ENCODE measurements around the gene DAPK1.

DAPK1 gene

DNA sequence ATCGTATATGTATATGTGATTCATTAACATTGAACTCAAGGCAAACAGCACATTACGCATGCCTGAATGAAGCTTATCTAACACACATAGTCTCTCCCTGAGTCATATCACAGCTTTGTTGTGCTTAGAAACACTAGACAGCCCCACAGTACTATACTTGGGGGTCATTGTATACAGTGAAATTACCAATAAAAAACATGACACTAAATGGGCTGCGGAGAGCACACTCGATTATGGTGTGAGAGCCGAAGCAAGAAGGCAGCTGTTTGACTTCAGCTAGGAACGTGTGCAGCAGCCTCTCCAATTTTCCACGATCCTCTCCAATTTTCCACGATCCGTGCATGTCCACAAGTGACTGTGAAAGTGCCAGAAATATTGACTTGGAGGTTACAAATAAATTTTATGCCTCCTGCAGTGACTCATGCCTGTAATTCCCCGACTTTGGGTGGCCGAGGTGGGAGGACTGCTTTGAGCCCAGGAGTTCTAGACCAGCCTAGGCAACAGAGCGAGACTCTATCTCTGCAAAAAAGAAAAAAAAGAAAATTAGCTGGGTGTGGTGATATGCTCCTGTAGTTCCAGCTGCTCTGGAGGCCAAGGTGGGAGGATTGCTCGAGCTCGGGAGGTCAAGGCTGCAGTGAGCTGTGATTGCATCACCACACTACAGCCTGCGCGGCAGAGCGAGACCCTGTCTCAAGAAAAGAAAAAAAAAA, 102.4 kb downstream of the DAPK1 start:
- no peak for DNase-seq

DNA sequence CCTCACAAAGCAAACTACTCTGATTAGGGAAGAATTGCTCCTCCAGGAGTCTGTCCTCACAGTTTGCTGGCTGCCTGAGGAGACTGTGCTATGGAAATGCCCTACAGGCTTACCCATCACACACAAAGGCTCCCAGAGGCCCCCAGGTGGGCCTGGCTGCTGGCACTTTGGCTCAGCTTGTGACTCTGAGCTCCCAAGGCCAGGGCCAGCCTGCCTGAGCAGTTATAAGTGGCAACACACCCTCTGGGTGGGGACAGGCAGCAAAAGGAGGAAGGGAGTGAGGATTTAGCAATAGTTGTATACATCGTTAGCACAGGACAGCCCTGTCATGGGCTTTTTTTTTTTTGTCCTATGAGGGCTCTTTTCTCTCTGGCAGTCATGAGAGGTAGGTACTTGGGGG, 103.5 kb downstream of the DAPK1 start:
- no peak for DNase-seq

DNA sequence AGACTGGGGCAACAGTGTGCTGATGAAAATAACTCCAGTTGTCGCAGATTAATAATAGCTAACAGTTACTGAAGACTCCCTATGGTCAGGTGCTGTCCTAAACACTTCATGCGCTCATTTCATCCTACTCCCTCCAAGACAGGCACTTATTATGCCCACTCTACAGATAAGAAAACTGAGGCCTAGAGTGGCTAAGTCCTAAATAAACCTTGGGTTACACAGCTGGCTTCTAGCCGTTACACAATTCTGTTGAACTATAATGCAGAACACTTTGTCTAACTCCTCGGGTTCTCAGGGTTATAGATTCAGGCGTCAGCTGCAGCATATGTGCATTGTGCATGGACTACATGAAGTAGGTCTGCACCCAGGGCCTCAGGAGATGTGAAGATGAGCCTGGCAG, 103.9 kb downstream of the DAPK1 start:
- no peak for DNase-seq

DNA sequence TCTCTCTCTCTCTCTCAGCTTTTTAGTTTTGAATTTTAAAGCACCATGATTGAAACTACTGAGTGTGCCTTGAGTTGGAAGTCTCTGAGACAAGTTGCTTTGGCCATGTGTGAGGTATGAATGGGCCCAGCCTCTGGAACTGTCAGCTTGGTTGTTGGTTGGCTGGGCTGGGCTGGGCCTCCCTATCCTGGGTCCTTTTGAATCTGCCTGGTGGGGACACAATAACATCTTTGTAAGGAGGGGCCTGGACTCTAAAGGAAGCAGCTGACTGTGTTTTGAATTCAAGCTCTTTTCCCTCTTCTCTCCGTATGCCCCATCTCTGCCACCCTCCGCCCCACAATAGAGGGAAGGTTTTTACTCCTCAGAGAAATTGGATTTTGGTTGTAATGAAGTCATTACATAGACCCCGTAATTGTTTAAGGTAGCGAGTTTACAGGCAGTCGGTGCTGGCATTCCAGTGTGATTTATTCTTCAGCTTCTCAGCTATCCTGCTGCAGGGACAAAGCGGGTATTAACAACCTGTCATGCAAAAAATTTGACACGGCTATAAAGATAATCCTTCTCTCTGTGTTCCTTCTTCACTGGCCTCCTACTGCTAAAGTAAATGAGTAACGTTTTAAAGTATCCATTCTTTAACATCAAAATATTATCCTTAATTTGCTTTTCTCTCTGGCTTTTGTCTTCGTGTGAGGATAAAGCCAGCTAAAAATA, 105.4 kb downstream of the DAPK1 start:
- no peak for DNase-seq

DNA sequence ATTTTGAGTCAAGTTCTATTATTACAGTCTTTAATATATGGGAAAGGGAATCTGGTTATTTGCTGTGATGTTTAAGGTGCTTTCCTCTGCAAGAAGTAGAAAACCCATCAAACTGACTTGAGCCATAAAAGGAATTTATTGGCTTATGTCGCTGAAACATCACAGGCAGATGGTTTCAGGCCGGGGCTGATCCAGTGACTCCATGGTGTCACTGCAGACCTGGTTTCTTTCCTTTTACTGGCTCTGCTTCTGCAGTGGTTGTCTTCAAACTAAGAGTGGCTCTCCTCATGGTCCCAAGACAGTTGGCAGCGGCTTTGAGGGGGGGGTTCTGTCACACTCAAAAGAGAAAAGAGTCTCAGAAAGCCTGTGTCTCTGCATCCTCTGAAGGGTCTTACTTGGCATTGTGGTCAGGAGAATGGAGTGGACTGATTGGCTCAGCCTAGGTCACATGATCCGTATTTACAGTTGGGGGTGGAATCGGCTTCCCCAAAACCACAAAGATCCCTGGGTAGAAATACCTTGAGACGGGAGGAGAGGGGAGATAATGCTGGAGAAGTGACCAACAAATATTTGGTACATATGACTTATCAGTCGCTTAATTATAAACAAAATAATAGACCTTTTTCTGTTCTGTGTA, 106.3 kb downstream of the DAPK1 start:
- no peak for DNase-seq

DNA sequence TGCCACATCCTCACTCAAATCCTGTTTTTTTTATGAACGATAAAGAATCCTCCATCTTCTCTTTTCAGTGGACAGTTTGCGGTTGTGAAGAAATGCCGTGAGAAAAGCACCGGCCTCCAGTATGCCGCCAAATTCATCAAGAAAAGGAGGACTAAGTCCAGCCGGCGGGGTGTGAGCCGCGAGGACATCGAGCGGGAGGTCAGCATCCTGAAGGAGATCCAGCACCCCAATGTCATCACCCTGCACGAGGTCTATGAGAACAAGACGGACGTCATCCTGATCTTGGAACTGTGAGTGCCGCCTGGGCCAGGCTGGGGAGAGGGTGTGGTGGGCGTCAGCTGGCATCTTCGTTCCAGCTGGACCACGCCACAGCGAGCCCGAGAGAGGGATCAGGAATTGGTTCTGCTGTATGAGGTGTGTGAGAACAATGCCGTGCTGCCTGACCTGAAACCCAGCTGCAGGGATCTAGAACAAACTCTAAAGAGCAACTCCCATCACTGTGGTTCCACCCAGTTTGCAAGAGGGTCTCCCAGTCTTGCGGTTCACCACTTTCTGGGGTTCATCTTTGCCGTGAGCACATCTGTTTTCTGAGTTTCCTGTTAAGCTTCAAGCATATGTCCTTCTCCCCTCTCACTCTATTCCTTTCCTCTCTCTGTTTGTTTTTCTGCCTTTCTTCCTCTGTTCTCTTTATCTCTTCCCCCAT, 107.4 kb downstream of the DAPK1 start:
- no peak for DNase-seq

DNA sequence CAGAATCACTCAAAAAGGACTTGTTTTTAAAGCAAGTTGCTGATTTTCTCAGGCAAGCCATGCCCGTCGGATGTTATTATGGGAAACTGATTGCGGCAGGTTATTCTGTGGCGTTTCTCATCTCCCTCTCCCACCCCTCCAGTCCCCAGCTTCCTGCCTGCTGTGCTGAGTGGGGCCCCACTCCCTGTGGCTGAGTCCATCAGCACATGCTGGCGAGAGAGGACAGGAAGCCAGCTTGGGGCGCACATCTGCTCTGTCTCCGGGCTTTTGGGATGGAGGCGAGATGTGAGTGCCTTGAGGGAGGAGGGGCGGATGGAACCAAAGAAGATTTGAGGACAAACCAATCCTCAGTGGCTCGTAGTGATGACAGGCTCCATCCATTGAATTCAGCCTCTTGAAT, 108.0 kb downstream of the DAPK1 start:
- DNase-seq = no peak

DNA sequence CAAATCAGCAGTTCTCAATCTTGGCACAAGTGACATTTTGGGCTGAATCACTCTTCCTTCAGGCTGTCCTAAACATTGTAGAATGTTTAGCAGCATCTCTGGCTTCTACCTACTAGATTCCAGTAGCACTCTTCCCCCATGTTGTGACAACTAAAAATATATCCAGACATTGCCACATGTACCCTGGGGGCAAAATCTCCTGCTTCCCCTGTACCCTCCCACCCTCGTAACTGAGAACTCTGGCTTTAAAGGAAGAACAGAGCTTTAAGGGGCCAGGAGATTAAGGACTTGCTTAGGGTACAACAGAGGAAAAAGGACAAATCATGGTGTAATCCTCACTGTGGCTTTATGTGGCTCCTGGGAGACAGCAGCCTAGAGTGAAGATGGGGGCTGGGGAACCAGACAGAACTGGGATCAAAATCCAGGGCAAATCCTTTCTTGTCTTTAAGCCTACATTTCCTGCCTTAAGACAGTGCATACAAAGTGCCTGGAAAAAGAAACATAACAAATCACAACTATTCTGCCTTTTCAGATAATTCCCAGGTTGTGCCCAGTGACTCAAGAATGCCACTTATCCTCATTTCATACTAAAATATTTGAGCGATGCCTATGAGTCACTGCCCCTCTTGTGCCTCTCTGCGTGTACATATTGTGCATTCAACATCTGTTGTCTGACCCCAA, 109.3 kb downstream of the DAPK1 start:
- DNase-seq = no peak

DNA sequence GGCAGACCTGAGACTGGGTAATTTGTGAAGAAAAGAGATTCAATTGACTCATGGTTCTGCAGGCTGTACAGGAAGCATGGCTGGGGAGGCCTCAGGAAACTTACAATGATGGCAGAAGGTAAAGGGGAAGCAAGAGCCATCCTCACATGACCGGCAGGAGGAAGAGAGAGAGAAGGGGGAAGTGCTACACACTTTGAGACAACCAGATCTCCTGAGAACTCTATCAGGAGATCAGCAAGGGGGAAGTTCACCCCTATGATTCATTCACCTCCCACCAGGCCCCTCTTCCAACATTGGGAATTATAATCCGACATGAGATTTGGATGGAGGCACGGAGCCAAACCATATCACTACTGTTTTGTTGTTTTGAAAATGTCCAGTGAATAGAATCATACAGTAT, 110.2 kb downstream of the DAPK1 start:
- DNase-seq = no peak

DNA sequence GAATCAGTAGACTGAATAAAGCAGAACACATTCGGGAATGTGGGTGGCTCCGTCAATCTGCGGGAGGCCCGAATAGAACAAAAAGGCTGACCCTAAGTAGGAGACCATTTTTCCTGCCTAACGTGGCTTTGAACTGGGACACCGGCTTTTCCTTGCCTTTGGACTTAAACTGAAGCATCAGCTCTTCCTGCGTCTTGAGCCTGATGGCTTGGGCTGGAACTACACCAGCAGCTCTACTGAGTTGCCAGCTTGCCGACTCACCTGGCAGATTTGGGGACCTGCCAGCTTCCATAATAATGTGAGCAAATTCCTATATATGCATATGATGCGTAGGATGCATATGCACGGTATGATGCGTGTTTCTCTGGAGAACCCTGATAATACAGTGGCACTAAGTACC, 111.3 kb downstream of the DAPK1 start:
- no peak for DNase-seq

DNA sequence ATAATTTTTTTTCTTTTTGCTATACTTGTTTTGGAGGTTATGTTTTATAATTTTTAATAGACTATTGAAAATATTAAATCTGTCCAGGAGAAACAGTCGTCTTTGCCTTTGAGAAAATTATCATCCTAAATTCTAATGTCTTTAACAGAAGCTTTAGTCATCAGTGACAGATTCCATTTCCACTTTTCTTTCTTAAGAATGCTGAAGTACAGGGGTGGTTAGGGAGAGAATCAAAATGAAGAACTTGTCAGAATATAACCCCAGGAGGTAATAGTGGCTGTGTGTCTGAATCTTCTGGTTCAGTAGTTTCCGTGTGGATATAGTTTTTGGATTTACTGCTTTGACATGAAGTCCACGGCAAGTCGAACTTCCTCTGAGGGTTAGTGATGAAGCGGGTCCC, 111.8 kb downstream of the DAPK1 start:
- no peak for DNase-seq

DNA sequence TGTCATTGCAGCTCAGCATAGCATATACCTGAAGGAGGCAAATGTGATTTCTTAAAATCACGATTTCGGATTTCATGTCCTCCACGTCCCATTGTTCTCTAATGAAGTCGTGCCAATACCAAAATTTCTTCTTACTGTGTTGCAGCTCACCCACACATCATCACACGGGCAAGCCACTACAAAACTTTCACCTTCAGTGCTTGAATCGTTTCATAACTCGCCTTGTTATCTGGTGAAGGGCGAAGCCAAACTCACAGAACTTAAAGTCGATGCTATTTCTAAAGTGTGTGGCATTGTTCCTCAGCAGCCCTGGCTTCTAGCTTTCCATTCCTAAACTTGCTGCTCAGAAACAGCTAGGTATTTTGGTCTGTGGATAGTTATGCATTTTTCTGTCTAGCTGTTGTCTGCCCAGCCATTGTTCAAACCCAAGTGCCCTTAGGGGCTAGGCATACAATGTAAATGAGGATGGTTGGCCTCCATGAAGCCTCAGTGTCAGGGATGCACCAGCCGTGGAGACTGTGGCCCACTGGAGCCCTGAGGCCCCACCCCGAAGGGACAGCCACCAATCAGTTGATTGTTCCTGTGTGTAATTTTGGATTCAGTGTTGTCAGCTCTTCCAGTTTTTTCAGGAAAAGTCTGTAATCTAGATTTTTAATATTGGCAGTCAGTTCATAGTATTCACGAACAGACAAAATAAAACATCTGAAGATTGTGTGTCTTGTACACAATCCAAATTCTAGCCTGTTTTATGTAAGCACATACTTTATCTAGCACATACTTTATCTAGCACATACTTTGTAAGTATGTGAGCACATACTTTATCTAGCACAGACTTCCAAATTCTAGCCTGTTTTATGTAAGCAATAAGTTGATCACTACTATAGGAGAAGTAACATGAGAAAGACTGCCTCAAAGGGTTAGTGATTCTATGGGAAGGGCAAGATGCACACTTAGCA, 112.8 kb downstream of the DAPK1 start:
- no peak for DNase-seq

DNA sequence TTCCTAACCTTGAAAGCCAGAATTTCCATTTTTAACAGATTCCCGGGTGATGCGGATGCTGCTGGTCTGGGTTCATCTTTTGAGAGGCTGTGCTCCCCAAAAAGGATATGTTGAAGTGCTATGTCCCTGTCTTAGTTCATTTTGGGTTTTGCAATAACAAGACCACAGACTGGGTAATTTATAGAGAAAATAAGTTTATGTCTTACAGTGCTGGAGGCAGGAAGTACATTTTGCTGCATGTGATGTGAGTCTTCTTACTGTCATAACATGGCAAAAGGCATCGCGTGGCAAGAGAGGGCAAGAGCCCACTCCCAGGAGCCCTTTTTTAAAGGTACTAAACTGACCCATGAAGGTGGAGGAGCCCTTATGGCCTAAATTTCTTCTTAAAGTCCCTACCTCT, 114.1 kb downstream of the DAPK1 start:
- no peak for DNase-seq

DNA sequence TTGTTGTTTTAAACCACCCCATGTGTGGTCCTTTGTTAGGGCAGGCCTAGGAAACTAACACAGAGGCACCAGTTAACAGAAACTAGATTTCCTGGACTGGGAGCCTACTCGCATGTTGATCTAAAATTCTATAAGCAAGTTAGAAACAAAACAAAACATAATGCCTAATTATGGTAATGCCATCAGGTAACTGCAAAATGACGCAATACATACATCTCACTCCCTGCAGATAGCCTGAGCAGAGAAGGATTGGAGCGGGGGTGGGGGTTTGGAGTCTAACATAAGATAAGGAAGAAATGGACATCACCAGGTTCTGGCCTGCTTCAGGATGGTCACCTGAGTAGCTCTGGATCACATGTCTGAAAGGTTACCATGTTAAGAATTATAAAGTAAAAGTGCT, 114.9 kb downstream of the DAPK1 start:
- no peak for DNase-seq

DNA sequence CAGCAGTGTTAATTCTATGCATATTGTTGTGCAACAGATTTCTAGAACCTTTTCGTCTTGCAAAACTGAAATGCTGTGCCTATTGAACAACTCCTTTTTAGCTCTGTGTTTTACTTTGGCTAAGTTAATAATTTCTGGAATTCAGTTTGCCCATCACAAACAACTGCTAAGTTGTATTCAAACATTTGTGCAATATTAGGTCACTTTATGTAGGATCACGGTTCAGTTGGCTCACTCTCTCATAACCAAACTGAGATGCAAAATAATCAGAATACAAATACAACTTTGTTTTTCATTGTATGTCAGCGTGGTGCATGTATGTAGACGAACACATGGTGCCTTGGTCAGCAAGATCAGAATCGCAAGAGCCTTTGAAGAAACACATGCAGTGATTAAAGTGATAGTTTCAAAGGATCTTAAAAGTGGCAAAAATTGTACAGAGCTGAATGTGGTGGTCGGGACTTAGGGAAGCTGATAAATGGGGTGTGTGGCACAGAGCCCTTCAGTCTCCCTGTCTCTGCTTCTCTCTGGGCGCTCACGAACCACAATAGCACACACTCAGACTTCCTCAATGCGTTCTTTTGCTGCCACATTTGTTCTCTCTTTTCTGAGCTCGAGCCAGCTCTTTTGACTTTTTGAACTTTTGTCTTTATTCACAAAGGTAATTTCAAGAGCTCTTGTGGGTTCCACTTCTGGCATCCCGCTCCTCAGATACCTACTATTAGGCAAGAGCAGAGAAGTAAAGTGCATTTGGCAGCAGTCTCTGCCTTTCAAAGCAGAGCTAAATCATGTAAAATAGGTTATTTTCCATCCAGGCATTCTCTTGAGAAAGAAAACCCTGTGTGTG, 115.8 kb downstream of the DAPK1 start:
- DNase-seq = no peak

DNA sequence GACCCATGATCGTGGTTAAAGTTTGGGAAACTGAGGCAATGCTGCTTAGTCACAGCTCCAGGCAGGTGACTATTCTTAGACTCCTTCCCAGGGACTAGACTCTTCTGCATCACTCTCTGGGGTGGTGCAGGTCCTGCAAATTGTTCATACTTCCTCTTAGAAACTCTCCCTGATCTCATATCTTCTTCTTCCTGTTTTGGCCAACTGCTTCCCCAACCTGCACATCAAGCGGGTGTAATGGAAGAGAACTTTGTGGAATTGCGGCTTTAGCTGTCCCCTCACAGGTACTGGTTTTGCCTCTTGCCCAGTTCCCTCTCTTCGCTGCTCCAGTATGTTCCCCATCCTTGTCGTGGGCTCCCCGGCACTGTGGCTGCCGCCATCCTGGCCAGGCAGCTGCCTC, 116.7 kb downstream of the DAPK1 start:
- no peak for DNase-seq

DNA sequence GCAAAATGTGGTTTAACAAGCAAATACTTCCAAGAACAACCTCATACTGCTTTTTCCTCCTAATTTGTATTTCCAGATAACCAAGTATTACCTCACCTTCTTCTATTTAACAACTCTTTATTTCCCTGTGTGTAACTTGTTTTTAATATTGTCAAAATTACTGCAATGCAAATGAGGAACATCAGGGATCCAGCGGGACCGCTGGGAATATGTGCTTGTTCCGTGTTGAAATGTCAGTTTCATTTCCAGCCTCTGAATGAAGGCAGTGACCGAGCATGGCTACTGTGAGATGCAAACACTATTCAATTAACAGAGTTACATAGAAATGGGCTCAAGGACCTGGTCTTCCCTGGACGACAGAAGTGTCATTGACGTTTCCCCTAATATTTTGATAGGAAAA, 117.5 kb downstream of the DAPK1 start:
- DNase-seq = no peak

DNA sequence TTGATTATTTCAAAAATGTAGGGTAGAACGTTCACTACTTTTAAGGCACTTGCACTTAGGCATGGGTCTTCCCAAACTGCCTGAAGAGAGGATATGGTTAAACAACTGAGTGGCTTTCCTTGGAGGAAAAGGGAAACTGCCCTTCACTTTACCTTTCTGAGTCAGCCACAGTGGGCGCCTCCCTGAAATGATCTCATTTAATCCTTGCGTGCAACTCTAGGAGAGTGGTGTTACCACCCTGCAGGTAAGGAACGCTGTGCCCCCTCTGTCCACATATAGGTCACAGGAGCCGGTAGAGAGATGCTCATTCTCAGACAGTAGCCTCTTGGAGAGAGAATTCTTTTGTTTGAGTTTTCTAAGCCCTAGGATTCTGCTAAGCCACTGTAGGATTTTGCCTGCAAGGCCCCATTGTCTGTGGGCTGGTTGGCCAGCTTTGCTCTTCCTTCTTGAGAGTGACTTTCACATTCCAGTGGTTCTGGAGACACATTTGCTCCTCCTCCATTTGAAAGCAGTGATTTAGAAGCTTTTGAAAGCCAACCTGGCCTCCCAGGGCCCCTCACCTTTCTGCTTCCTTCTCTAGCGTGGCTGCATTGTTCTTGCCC, 118.0 kb downstream of the DAPK1 start:
- DNase-seq = no peak

DNA sequence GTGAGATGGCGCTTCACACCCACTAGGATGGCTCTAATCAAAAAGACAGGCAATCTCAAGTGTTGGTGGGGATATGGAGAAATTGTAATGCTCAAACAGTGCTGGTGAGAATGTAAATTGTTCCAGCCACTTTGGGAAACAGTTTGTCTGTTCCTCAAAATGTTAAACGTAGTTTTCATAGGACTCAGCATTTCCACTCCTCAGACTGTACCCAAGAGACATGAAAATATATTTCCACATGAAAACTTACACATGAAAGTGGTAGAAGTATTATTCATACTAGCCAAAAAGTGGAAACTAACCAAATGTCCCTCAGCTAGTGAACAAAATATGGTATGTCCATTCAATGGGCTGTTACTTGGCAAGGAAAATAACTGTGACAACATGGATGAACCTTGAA, 120.6 kb downstream of the DAPK1 start:
- no peak for DNase-seq

DNA sequence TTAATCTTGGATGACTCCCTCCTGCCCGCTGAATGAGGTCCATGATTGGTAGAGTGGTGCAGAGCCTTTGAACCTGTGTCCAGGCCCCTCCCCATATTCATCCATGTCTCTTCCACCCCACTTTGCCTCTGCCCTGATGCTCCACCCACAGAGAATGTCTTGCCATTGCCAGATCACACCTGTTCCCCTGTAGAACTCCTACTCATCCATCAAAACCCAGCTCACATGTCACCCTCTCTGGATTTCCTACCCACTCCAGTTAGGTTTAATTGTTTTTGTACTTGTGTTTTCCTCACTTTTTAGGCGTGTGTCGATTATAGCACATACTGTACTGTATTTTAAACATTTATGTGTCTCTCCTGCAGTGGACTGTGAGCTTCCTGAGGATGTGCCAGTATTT, 121.3 kb downstream of the DAPK1 start:
- DNase-seq = no peak

DNA sequence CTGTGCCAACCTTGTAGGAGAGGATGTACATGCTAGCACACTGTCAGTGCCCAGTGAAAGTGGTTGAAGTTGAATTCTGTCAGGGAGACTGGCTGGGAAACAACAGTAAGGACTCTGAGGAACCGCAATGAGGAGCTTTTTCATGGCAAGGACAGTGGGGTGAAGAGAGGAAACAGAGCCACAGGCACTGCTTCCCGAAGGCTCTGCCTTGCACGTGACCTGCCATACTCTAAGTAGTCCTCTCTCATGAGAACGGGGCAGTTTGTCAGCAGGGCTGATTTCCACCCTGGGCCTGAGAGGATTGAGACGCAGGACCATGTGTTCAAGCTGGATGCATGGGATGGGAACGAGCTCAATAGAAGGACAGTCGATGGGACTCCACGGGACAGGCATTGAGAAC, 121.7 kb downstream of the DAPK1 start:
- no peak for DNase-seq

All from NCI-H1930 (cell line).